SW 1271 (cell line): Measurements from ENCODE around the gene ZDHHC18.
A peak's percentile ranks its signal among the peaks of the same experiment; 100 is the strongest.
"Not testable (repeated sequence)": the region's sequence is repeated elsewhere in the genome, so short reads cannot be mapped to it uniquely, and the experiment has no call there.

Experiments used
- DNase-seq, 2 experiments: peaks; one replicate each; lab custom pipeline; 2025; lab: John Stamatoyannopoulos, UW

ZDHHC18 gene

DNA sequence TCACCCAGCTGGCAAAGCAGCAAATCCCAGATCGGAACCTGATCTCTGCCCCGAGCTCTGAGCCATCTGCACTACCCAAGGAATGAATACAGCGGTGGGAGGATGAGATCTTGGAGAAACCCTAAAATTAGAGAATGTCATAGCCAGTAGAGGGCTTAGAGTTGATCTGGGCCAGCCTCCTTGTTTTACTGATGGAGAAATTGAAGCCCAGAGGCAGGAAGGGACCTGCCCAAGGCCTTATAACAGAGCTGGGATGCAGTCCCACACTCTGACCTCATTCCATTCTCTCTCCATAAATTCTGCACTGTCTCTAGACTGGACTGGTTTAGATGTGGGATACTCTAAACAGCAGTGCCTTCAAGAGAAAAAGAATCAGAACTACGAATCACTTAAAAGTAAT, 31.7 kb downstream of the ZDHHC18 start:
- no peak for DNase-seq

GRCh38 chr1:26858891-26859640, 32.6 kb downstream of the ZDHHC18 start:
- DNase-seq = no peak

- DNase-seq = peak in 1 of 2 experiments; percentile 16
Measured at GRCh38 chr1:26861286-26861701, 34.8 kb downstream of the ZDHHC18 start.

GRCh38 chr1:26861889-26862378, 35.4 kb downstream of the ZDHHC18 start:
- no peak for DNase-seq

GRCh38 chr1:26862781-26863684, 36.5 kb downstream of the ZDHHC18 start, which contains the start of gene SFN:
TSS of gene SFN (plus strand) at chr1:26863149. CDS start at chr1:26863213, 64 bp downstream.
- peak in 1 of 2 experiments; percentile 26 for DNase-seq

DNA sequence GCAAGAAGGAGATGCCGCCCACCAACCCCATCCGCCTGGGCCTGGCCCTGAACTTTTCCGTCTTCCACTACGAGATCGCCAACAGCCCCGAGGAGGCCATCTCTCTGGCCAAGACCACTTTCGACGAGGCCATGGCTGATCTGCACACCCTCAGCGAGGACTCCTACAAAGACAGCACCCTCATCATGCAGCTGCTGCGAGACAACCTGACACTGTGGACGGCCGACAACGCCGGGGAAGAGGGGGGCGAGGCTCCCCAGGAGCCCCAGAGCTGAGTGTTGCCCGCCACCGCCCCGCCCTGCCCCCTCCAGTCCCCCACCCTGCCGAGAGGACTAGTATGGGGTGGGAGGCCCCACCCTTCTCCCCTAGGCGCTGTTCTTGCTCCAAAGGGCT, 37.2 kb downstream of the ZDHHC18 start:
- no peak for DNase-seq

GRCh38 chr1:26864610-26865480, 38.4 kb downstream of the ZDHHC18 start:
- DNase-seq = peak; percentile 93 to 97

DNA sequence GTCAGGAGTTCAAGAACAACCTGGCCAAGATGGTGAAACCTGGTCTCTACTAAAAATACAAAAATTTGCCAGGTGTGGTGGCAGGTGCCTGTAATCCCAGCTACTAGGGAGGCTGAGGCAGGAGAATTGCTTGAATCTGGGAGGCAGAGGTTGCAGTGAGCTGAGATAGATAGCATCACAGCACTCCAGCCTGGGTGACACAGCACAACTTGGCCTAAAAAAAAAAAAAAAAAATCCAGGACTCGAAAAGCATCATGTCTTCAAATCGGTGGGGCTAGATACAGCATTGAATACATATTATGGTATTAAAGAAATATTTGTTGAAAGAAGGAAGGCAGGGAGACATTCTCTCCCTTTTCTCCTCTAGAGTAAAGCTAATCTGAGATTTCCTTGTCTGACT, 46.6 kb downstream of the ZDHHC18 start:
- not testable (repeated sequence) for DNase-seq

DNA sequence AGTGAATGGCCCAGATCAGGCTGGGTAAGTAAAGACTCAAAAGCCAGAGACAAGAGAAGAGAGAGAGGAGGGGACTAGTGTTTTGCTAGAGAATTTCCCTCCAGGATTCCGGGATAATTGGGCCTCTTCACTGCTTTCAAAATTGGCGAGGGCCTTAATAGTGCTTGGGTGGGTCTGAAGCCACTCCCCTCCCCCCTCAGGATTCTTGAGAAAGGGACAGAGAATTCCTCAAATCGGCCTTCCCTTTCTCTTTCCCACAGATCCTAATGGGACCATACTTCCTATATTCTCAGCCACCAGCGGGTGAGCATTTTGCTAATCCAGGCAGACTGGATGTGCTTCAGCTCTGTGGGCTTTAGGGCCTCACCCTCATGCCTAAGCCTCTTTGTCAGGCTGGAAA, 48.4 kb downstream of the ZDHHC18 start:
- DNase-seq = no peak

GRCh38 chr1:26877326-26877725, 50.8 kb downstream of the ZDHHC18 start:
- DNase-seq = no peak

GRCh38 chr1:26879793-26880192, 53.3 kb downstream of the ZDHHC18 start:
- no peak for DNase-seq

GRCh38 chr1:26881611-26882010, 55.1 kb downstream of the ZDHHC18 start:
- DNase-seq = not testable (repeated sequence)

GRCh38 chr1:26882696-26883463, 56.4 kb downstream of the ZDHHC18 start:
- no peak for DNase-seq

DNA sequence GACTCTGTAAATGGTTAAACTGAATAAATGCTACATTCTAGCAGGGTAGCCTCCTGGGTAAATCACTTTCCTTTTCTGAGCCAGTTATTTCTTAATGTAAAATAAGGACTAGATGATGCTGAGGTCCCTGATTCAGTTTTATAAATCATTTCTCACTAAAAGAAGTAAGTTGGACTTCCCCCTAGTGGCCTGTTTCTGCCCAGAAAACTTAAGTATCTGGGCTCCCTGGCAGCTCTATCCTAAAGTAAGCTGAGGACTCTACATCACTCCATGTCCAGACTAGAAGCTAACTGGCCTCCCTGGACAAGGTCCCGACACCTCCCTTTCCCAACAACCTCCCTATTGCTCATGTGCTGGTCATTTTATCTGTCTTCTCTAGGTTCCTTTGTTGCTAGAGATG, 60.6 kb downstream of the ZDHHC18 start:
- DNase-seq = peak in 1 of 2 experiments; percentile 35

DNA sequence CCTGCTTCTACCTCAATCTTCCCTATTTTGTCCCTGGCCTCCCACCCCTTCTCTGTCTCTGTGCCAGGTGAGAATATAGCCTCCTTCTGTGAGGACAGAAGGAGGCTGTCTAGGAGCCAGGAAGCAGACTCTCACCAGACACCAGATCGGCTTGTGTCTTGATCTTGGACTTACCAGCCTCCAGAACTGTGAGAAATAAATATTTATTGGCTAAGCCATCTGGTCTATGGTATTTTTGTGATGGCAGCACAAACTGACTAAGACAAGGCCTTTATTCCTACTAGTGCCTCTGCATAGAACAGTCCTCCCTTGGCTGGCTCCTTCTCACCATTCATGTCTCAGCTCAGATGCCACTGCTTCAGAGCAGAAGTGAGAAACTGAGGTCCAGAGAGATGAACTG, 61.7 kb downstream of the ZDHHC18 start:
- DNase-seq = no peak

- DNase-seq = peak; percentile 43 to 76
Measured at GRCh38 chr1:26889551-26890466, 63.3 kb downstream of the ZDHHC18 start, which contains the start of gene GPN2. TSS of gene GPN2 (minus strand) at chr1:26890283. CDS start at chr1:26890096, 187 bp downstream.

- no peak for DNase-seq
Measured at GRCh38 chr1:26890467-26890796, 63.9 kb downstream of the ZDHHC18 start.

GRCh38 chr1:26894263-26894662, 67.8 kb downstream of the ZDHHC18 start:
- no peak for DNase-seq

DNA sequence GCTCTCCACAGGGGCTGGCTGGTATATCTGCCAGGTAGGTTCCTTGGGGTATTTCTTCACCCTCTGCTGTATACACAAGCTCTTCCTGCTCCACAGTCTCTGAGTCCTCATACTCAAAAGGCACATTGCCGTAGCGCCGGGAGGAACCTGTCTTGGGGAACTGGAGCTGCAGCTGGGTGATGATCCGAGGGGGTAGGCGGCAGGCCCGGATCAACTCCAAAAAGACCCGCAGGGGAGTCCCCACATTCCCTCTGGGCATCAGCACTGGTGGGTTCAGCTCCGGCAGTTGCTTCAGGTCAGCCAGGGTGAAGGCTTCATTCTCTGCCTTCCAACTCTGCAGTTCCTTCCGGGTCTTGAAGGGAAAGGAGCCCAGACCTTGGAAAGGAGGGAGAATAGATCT, 70.9 kb downstream of the ZDHHC18 start:
- DNase-seq = no peak
